HL-60 (cell line): Measurements from ENCODE around the gene JPH3.
"Not testable (repeated sequence)": the region's sequence is repeated elsewhere in the genome, so short reads cannot be mapped to it uniquely, and the experiment has no call there.

ENCODE experiments used
- DNase-seq, 2 experiments: peaks; one replicate each; pipeline ENCODE4 v3.0.0-alpha.2; 2010 to 2020; ENCODE audit warnings: low read depth in 1 of 2, low spot score in 1 of 2
- H3K27ac ChIP-seq: fragments of 250-450 bp; sonication (Bioruptor Pico); replicated peaks from 2 replicates; pipeline ENCODE4 v1.5.1; 2020; ENCODE audit warnings: mild to moderate bottlenecking, moderate library complexity
- H3K27me3 ChIP-seq: fragments of 250-450 bp; sonication (Bioruptor Pico); 2 replicates; pipeline ENCODE4 v1.5.1; 2021; ENCODE audit warnings: mild to moderate bottlenecking, moderate library complexity; ENCODE audit not compliant: insufficient read depth, poor library complexity, severe bottlenecking
- H3K4me3 ChIP-seq: replicated peaks from 2 replicates; pipeline ENCODE4 v1.5.1; 2011; ENCODE audit warnings: mild to moderate bottlenecking, control low read depth, low read length; ENCODE audit not compliant: insufficient read depth
- GABPA ChIP-seq: IDR thresholded peaks from 2 replicates; pipeline ENCODE4 v1.6.1; 2012; ENCODE audit warnings: low read depth
- POLR2AphosphoS5 ChIP-seq: IDR thresholded peaks from 2 replicates; pipeline ENCODE4 v1.6.1; 2012; ENCODE audit warnings: low read depth
- SPI1 ChIP-seq: IDR thresholded peaks from 2 replicates; pipeline ENCODE4 v1.6.1; 2012; ENCODE audit warnings: low read depth, mild to moderate bottlenecking, borderline replicate concordance
- TF ChIP-seq, protein P1 (sequence below): IDR thresholded peaks from 2 replicates; pipeline ENCODE4 v1.6.1; 2012; ENCODE audit warnings: low read depth; ENCODE audit not compliant: insufficient replicate concordance
- TF ChIP-seq, protein P2 (sequence below): IDR thresholded peaks from one replicate; pipeline ENCODE4 v1.5.1; 2011; ENCODE audit warnings: low read length, control low read depth, inconsistent platforms; ENCODE audit not compliant: insufficient read depth

Gene JPH3

DNA sequence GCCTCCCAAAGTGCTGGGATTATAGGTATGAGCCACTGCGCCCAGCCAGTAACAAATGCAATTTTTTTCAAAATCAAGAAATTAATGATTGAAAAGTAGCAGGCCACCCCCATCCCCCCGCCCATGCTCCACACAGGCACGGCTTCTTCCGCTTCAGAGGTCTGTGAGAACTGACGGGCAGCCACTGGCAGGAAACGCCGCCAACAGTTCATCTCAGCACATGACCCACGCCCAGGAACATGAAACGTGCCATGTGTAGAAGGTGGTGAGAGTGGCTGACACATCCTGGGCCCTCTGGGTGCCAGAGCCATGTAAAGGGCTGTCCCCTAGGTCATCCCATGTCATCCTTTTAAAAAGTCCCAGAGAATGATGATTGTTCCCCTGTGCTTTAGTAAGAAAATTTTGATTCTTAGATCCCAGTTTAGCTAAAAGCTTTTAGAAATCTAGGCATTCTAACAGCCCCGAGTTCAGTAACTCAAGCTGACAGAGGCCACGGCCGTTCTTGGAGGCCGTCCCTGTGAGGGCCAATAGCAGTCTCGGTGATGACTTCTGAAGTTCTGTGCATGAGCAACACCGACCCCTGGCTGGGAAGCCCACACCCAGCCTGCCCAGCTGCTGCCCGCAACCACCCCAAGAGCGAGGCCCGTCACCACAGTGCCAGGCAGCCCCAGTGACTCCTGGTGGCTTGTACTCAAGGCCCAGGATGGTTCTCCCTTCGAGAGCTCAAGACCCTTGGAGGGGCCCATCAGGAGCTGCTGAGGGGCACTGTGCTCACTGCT is 111.3 kb downstream of the JPH3 start:
- no peak for TF ChIP-seq SPI1
- TF ChIP-seq, protein P1, sequence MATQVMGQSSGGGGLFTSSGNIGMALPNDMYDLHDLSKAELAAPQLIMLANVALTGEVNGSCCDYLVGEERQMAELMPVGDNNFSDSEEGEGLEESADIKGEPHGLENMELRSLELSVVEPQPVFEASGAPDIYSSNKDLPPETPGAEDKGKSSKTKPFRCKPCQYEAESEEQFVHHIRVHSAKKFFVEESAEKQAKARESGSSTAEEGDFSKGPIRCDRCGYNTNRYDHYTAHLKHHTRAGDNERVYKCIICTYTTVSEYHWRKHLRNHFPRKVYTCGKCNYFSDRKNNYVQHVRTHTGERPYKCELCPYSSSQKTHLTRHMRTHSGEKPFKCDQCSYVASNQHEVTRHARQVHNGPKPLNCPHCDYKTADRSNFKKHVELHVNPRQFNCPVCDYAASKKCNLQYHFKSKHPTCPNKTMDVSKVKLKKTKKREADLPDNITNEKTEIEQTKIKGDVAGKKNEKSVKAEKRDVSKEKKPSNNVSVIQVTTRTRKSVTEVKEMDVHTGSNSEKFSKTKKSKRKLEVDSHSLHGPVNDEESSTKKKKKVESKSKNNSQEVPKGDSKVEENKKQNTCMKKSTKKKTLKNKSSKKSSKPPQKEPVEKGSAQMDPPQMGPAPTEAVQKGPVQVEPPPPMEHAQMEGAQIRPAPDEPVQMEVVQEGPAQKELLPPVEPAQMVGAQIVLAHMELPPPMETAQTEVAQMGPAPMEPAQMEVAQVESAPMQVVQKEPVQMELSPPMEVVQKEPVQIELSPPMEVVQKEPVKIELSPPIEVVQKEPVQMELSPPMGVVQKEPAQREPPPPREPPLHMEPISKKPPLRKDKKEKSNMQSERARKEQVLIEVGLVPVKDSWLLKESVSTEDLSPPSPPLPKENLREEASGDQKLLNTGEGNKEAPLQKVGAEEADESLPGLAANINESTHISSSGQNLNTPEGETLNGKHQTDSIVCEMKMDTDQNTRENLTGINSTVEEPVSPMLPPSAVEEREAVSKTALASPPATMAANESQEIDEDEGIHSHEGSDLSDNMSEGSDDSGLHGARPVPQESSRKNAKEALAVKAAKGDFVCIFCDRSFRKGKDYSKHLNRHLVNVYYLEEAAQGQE, result no peak
- H3K27me3 ChIP-seq, result no peaks in the 10 kb centered on the region
- peak overlapping the region; percentile 55 for H3K27ac ChIP-seq
- no peak overlapping the region for H3K4me3 ChIP-seq
- peak in 1 of 2 experiments; percentile 69 for DNase-seq

DNA sequence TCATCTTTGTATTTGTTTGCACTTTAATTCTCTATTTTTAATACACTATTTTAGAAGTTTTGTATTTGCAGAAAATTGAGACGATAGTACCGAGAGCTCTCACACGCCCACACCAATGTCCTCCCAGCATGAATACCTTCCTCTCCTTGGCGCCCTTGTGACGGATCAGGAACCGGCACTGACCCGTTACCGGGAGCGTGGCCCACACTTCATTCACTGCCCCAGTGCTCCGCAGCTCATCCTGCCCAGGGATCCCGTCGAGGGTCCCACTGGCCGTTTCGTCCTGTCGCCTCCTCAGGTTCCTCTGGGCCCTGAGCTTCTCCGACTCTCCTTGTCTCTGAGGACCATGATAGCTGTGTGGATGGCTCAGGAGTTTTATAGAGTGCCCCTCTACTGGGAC is 112.9 kb downstream of the JPH3 start:
- no peak for DNase-seq
- Histone ChIP-seq H3K4me3 (no peak overlapping the region), H3K27me3 (no peaks in the 10 kb centered on the region), H3K27ac (no peak overlapping the region)
- no peak for TF ChIP-seq SPI1
- TF ChIP-seq, protein P2, sequence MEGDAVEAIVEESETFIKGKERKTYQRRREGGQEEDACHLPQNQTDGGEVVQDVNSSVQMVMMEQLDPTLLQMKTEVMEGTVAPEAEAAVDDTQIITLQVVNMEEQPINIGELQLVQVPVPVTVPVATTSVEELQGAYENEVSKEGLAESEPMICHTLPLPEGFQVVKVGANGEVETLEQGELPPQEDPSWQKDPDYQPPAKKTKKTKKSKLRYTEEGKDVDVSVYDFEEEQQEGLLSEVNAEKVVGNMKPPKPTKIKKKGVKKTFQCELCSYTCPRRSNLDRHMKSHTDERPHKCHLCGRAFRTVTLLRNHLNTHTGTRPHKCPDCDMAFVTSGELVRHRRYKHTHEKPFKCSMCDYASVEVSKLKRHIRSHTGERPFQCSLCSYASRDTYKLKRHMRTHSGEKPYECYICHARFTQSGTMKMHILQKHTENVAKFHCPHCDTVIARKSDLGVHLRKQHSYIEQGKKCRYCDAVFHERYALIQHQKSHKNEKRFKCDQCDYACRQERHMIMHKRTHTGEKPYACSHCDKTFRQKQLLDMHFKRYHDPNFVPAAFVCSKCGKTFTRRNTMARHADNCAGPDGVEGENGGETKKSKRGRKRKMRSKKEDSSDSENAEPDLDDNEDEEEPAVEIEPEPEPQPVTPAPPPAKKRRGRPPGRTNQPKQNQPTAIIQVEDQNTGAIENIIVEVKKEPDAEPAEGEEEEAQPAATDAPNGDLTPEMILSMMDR, result no peak
- TF ChIP-seq GABPA, result no peak
- TF ChIP-seq, protein P1, result no peak
- TF ChIP-seq POLR2AphosphoS5, result no peak

DNA sequence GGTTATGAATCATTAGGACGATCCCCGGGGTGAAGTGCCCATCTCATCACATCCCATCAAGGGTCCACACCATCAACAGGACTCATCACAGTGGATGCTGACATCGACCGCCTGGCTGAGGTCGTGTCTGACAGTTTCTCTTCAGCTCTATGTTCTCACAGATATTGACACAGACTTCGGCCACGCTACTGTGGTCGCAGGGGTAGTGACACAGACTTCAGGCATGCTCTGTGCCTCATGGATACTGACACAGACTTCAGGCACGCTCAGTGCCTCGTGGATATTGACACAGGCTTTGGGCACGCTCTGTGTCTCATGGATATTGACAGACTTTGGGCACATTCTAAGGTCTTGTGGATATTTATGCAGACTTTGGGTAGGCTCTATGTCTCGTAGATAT is 113.3 kb downstream of the JPH3 start:
- no peak for DNase-seq
- no peak overlapping the region for H3K4me3 ChIP-seq
- H3K27me3 ChIP-seq, result no peaks in the 10 kb centered on the region
- no peak overlapping the region for H3K27ac ChIP-seq
- TF ChIP-seq, protein P1, result no peak

DNA sequence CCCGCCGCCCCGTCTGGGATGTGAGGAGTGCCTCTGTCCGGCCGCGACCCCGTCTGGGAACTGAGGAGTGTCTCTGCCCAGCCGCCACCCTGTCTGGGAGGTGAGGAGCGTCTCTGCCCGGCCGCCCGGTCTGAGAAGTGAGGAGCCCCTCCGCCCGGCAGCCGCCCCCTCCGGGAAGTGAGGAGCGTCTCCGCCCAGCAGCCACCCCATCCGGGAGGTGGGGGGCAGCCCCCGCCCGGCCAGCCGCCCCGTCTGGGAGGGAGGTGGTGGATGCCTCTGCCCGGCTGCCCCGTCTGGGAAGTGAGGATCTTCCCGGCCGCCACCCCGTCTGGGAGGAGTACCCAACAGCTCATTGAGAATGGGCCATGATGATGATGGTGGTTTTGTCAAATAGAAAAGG is 116.5 kb downstream of the JPH3 start:
- not testable (repeated sequence) for DNase-seq, H3K27me3 ChIP-seq, H3K4me3 ChIP-seq, H3K27ac ChIP-seq
